Transverse colon (tissue), 4 donors: ENCODE results near the gene CYP1A2. TPM values are rescaled to one million over a fixed set of nuclear protein-coding genes. Genes with fewer than 3 reads are reported as not detected.

Source experiments
- DNase-seq: peaks from one replicate; pipeline ENCODE4 v3.0.0-alpha.2; 2019
- H3K27ac ChIP-seq, 4 donors: fragments of 200-600 bp; sonication (generic); 2 replicates each; pipeline ENCODE4 v1.5.1; 2016 to 2018; ENCODE audit warnings: inconsistent platforms in 4 of 4
- H3K27me3 ChIP-seq: fragments of 200-600 bp; sonication (generic); 2 replicates; pipeline ENCODE4 v1.5.1; 2017; ENCODE audit warnings: inconsistent platforms
- H3K36me3 ChIP-seq, 4 donors: fragments of 200-600 bp; sonication (generic); 2 replicates each; pipeline ENCODE4 v1.5.1; 2017 to 2019; ENCODE audit warnings: inconsistent platforms in 4 of 4
- H3K4me1 ChIP-seq, 4 donors: fragments of 200-600 bp; sonication (generic); 2 replicates each; pipeline ENCODE4 v1.5.1; 2017 to 2020; ENCODE audit warnings: inconsistent platforms in 4 of 4
- H3K4me3 ChIP-seq, 4 donors: fragments of 200-600 bp; sonication (generic); 1 replicate in 1 of 4; 2 replicates in 3 of 4; pipeline versions ENCODE4 v1.5.1 to v1.6.1; 2017 to 2019; ENCODE audit warnings: inconsistent platforms in 4 of 4
- H3K9me3 ChIP-seq, 2 donors: fragments of 200-600 bp; sonication (generic); 2 replicates each; pipeline ENCODE4 v1.5.1; 2017 to 2019; ENCODE audit warnings: inconsistent platforms in 2 of 2
- CTCF ChIP-seq, 5 experiments: fragments of 200-600 bp in 3 of 5; fragments of 450-650 bp in 2 of 5; sonication (generic) in 3 of 5; IDR thresholded peaks; 1 replicate in 2 of 5; 2 replicates in 3 of 5; pipeline ENCODE4 v1.5.1; 2016 to 2017; ENCODE audit warnings: antibody characterized with exemption in 5 of 5, inconsistent platforms in 3 of 5, mild to moderate bottlenecking in 2 of 5, moderate library complexity in 1 of 5
- EP300 ChIP-seq: sonication (generic); formaldehyde crosslinking; IDR thresholded peaks from one replicate; pipeline ENCODE4 v1.6.1; 2017; ENCODE audit warnings: antibody characterized with exemption, low read depth
- POLR2A ChIP-seq: fragments of 450-650 bp; IDR thresholded peaks from one replicate; pipeline ENCODE4 v1.6.1; 2016; ENCODE audit warnings: antibody characterized with exemption, mild to moderate bottlenecking, moderate library complexity
- POLR2AphosphoS5 ChIP-seq, 3 donors: sonication (generic); formaldehyde crosslinking; IDR thresholded peaks; one replicate each; pipeline ENCODE4 v1.6.1; 2016; ENCODE audit warnings: antibody characterized with exemption in 3 of 3
- WGBS, 2 donors: methylation state at CpG; one replicate each; pipeline ENCODE4 v1.1.5; 2018; ENCODE audit warnings: low coverage in 1 of 2; 5-methylcytosine and 5-hydroxymethylcytosine counted together
- in situ Hi-C, 4 donors: fragments of 200-750 bp; cut with MboI; loops; one replicate each; pipeline versions ENCODE4 v1.15.0 to v1.15.1; 2017; ENCODE audit warnings: low sequenced_read_pairs in 3 of 4, low pct_ligation_motif_present in 1 of 4, low pct_unique_long_range_greater_than_20kb in 1 of 4
- intact Hi-C: fragments of 100-400 bp; cut with DNase I; formaldehyde crosslinking; loops from one replicate; pipeline ENCODE4 v1.15.1; 2023; ENCODE audit warnings: low total_unique reads
- total RNA-seq, 4 donors: library from RNA; depleted of rRNA; stranded (reverse); fragments of >200 nt; gene quantifications; one replicate each; pipeline ENCODE4 v1.1.0, GENCODE V29; 2016

Gene CYP1A2
- total RNA-seq, 4 donors from 2014 or later: not detected

GRCh38 chr15:74778599-74778970 lies 29.9 kb downstream of the CYP1A2 start:
- 94 to 100% methylated on average over 1 to 5 of the region's 5 CpGs for WGBS, 2 donors
- H3K36me3 ChIP-seq: no peaks in the 10 kb centered on the region
- peak overlapping the region; percentile 84 to 92 (median 86) for H3K27ac ChIP-seq
- in situ Hi-C loops: loop anchor here in 2 of 4 donors (10.0 kb wide), 1 partner anchor 166 kb away; no protein-coding TSS in a partner anchor
- no peak for DNase-seq
- no peaks in the 10 kb centered on the region for H3K27me3 ChIP-seq
- no peaks in the 10 kb centered on the region for H3K9me3 ChIP-seq
- peaks cover 29 to 87% (median 57%) of the 10 kb centered on the region in 4 donors for H3K4me1 ChIP-seq
- no peak for TF ChIP-seq CTCF (IDR thresholded peaks at IDR 0.05)
- TF ChIP-seq EP300: no peak
- TF ChIP-seq POLR2AphosphoS5 (IDR thresholded peaks at IDR 0.05): no peak
- TF ChIP-seq POLR2A: no peak
- H3K4me3 ChIP-seq: no peak overlapping the region
- intact Hi-C loops: no loop called here

DNA sequence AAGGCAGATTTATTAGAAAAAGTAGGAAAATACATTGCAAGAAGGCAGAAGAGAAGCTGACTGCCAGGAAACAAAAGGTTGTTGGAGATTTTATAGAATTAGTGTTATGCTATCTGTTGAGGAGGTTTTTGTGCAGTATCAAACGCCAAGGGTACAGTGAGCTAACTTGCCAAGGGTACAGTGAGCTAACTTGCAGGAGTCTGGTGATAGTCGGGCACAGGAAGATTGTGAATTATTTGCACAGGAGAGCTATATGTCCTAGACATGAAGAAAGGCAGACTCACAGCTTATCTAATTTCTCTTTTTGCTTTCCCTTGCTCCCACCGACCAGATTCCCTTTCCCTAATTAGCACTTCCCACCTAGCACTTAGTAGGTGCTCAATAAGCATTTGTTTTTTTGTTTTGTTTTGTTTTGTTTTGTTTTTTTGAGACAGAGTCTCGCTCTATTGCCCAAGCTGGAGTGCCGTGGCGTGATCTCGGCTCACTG lies 30.6 kb downstream of the CYP1A2 start:
- in situ Hi-C loops (loop anchor here in 2 of 4 donors (10.0 kb wide), 1 partner anchor 166 kb away; no protein-coding TSS in a partner anchor), intact Hi-C loops (no loop called here)
- no peaks in the 10 kb centered on the region for H3K9me3 ChIP-seq
- H3K36me3 ChIP-seq: no peaks in the 10 kb centered on the region
- peak overlapping the region; percentile 84 to 92 (median 86) for H3K27ac ChIP-seq
- 53 to 59% methylated on average over 7 of the region's 7 CpGs for WGBS, 2 donors
- TF ChIP-seq POLR2A (no peak), CTCF (IDR thresholded peaks at IDR 0.05) (no peak), POLR2AphosphoS5 (IDR thresholded peaks at IDR 0.05) (no peak), EP300 (no peak)
- H3K4me3 ChIP-seq: no peak overlapping the region
- peaks cover 29 to 87% (median 58%) of the 10 kb centered on the region in 4 donors for H3K4me1 ChIP-seq
- no peak for DNase-seq
- H3K27me3 ChIP-seq: no peaks in the 10 kb centered on the region

DNA sequence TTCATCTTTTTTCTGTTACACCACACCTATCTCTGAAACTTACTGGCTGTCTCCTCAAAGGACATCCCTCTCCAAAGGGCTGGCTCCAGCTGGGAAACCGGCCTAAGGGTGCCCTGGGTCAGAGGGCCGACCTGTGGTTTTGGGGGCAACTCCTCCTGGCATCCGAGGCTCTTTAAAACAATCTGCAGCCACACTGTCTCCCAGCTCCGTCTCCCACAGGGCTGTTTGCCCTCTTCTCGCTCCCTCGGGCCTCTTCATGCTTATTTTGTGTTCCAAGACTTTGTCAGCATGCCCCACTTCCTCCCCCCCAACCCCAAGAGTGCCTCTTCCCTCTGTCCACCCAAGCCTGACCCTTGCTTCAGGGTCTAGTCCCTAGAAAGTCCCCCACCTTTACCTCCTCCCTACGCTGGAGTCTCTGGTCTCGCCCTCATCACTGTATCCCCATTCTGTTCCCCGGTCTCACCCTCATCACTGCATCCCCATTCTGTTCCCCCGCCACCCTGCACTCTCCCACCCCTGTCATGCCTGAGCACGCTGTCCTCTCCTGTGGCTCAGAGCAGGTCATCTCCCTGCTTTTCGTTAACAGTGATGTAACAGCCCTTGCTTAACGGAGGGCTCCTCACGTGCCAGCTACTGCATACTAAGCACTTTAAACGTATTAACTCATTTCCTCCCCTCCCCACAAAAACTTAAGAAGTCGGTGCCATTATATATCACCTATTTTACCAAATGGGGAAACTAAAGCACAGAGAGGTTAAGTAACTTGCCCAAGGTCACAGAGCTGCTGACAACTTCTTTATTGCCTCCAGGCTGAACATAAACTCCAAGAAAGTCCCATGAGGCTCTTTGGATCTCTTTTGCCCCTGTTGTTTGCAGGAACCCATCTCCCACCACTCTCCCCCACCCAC lies 32.1 kb downstream of the CYP1A2 start:
- Histone ChIP-seq H3K4me3 (peak overlapping the region in 2 of 4 donors; percentile 73 to 77), H3K36me3 (no peaks in the 10 kb centered on the region), H3K27me3 (no peaks in the 10 kb centered on the region), H3K4me1 (peaks cover 37 to 88% (median 65%) of the 10 kb centered on the region in 4 donors), H3K9me3 (no peaks in the 10 kb centered on the region), H3K27ac (peak overlapping the region; percentile 84 to 92 (median 86))
- DNase-seq: no peak
- intact Hi-C loops: loop anchor here (5.0 kb wide), 1 partner anchor 62 kb away; the partner anchor contains the start of gene ULK3
- WGBS, 2 donors: 42 to 44% methylated on average over 9 to 16 of the region's 16 CpGs
- TF ChIP-seq POLR2A (no peak), CTCF (IDR thresholded peaks at IDR 0.05) (no peak), POLR2AphosphoS5 (IDR thresholded peaks at IDR 0.05) (peak in 1 of 3 donors; percentile 21)
- in situ Hi-C loops: no loop called here

DNA sequence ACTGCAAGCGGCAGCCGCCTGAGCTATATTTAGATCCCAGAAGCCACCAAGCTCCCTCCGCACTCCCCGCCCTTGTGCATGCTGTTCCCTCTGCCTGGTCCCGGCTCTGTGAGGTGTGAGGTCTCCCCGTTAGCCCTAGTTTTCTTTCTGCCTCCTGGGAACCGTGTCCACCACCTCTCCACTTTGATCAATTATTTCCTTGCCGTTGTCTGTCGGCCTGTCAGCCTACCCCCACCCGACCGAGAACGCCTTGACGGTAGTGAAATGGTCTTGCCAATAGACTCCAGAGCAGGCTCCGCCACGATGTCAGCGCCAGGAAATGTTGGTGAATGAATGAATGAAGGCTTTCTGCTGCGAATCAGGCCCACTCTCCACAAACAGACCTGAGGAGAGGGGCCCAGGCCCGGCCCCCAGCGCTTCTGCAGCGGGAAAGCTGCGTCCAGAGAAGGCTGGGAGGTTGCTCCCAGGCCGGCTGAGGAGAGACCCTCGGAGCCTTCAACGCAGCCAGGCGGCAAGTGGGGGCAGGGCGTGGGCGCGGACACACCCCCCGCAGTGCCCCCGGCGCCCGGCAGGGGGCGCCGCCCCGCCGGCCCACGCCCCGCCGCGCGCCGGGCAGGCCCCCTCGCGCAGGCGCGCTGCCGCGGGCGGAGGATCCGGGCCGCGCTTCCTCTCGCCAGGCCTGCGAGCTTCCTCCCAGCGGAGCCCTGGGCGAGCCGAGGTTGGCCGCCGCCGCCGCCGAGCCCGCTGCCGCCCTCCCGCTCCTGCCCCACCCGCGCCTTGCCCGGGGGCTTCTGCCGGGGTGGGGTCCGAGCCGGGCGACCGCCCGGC lies 33.0 kb downstream of the CYP1A2 start, which contains the start of gene CSK:
CSK (plus strand) TSS at position 650 of the 828 bp plus-strand sequence. CDS start 16,218 bp downstream, outside the sequence.
- intact Hi-C loops: loop anchor here (5.0 kb wide), 1 partner anchor 61 kb away; the partner anchor contains the start of gene ULK3
- DNase-seq: peak; percentile 81
- peak within 1 kb of the TSS; percentile 60 to 93 (median 75) for H3K4me3 ChIP-seq
- in situ Hi-C loops: no loop called here
- peak; percentile 53 to 63 (median 60) for TF ChIP-seq CTCF (IDR thresholded peaks at IDR 0.05)
- no peak for TF ChIP-seq EP300
- TF ChIP-seq POLR2AphosphoS5 (IDR thresholded peaks at IDR 0.05): peak in 2 of 3 donors; percentile 73 to 74
- TF ChIP-seq POLR2A: no peak
- no peaks in the 10 kb centered on the region for H3K9me3 ChIP-seq
- H3K27me3 ChIP-seq: no peaks in the 10 kb centered on the region
- WGBS, 2 donors: 3 to 8% methylated on average over 5 to 25 of the region's 74 CpGs
- H3K4me1 ChIP-seq: peaks cover 41 to 91% (median 71%) of the 10 kb centered on the region in 4 donors
- H3K27ac ChIP-seq: peak within 1 kb of the TSS; percentile 84 to 92 (median 86)
- H3K36me3 ChIP-seq: no peaks in the 10 kb centered on the region
